Stimulated activated CD8-positive, alpha-beta memory T cell treated with anti-CD3 and anti-CD28 coated beads, Interleukin-7, amount 100 ng/mL, for 24 hours (primary cell): ENCODE results near the gene MEX3B.
A peak's percentile ranks its signal among the peaks of the same experiment; 100 is the strongest.

ENCODE experiments used
- DNase-seq: peaks from one replicate; pipeline ENCODE4 v3.0.0-alpha.2; 2020; ENCODE audit warnings: low read depth

Gene MEX3B

GRCh38 chr15:82045892-82046665 is at the start of gene MEX3B:
MEX3B (minus strand) TSS chr15:82046018; CDS start chr15:82045705, 313 bp downstream.
- DNase-seq, result peak; percentile 82

- DNase-seq, result no peak
Observed at GRCh38 chr15:82093774-82094211, 48.0 kb upstream of the MEX3B start.

GRCh38 chr15:82093325-82093724 is 47.5 kb upstream of the MEX3B start:
- no peak for DNase-seq

- DNase-seq, result no peak
Observed at GRCh38 chr15:82091636-82092140, 45.9 kb upstream of the MEX3B start.

GRCh38 chr15:82086243-82086995 is 40.6 kb upstream of the MEX3B start:
- no peak for DNase-seq

GRCh38 chr15:82081914-82082762 is 36.3 kb upstream of the MEX3B start:
- DNase-seq, result no peak

GRCh38 chr15:82080774-82081173 is 35.0 kb upstream of the MEX3B start:
- no peak for DNase-seq

GRCh38 chr15:82079736-82080135 is 33.9 kb upstream of the MEX3B start:
- DNase-seq, result no peak

GRCh38 chr15:82074610-82075009 is 28.8 kb upstream of the MEX3B start:
- no peak for DNase-seq

- DNase-seq, result no peak
Observed at GRCh38 chr15:82072926-82073537, 27.2 kb upstream of the MEX3B start.

- no peak for DNase-seq
Observed at GRCh38 chr15:82066455-82066854, 20.6 kb upstream of the MEX3B start.

GRCh38 chr15:82064824-82065223 is 19.0 kb upstream of the MEX3B start:
- DNase-seq, result no peak

- DNase-seq, result no peak
Observed at GRCh38 chr15:82062479-82063454, 16.9 kb upstream of the MEX3B start.

GRCh38 chr15:82060817-82061216 is 15.0 kb upstream of the MEX3B start:
- no peak for DNase-seq

- DNase-seq, result no peak
Observed at GRCh38 chr15:82058517-82059204, 12.8 kb upstream of the MEX3B start.

- no peak for DNase-seq
Observed at GRCh38 chr15:82058026-82058425, 12.2 kb upstream of the MEX3B start.

- DNase-seq, result no peak
Observed at GRCh38 chr15:82056958-82057823, 11.4 kb upstream of the MEX3B start.

- no peak for DNase-seq
Observed at GRCh38 chr15:82052751-82053150, 6.9 kb upstream of the MEX3B start.

- no peak for DNase-seq
Observed at GRCh38 chr15:82051664-82052063, 5.8 kb upstream of the MEX3B start.
